Mesenchymal stem cell (in vitro differentiated cells and primary cell): ENCODE measurements around the gene UQCRQ.
A peak's percentile ranks its signal among the peaks of the same experiment; 100 is the strongest.

Experiments used
- DNase-seq: peaks from one replicate; pipeline ENCODE4 v3.0.0-alpha.2; 2013
- H2AFZ ChIP-seq: one replicate; pipeline ENCODE4 v1.6.1; 2013; ENCODE audit warnings: low read depth, mild to moderate bottlenecking, control low read depth, inconsistent platforms, low read length, moderate library complexity
- H2AK5ac ChIP-seq: 2 replicates; pipeline ENCODE4 v1.6.1; 2013; ENCODE audit warnings: low read length, moderate library complexity, mild to moderate bottlenecking, inconsistent platforms; ENCODE audit not compliant: severe bottlenecking
- H2BK120ac ChIP-seq: one replicate; pipeline ENCODE4 v1.6.1; 2013; ENCODE audit warnings: low read depth, mild to moderate bottlenecking, inconsistent platforms, low read length, moderate library complexity
- H2BK12ac ChIP-seq, 2 experiments: one replicate each; pipeline ENCODE4 v1.6.1; 2013; ENCODE audit warnings: inconsistent platforms in 2 of 2, low read length in 2 of 2, mild to moderate bottlenecking in 2 of 2, moderate library complexity in 2 of 2, control low read depth in 1 of 2
- H2BK15ac ChIP-seq: one replicate; pipeline ENCODE4 v1.6.1; 2013; ENCODE audit warnings: mild to moderate bottlenecking, low read depth, inconsistent platforms; ENCODE audit not compliant: poor library complexity, severe bottlenecking
- H2BK5ac ChIP-seq: 2 replicates; pipeline ENCODE4 v1.6.1; 2013; ENCODE audit warnings: low read depth, mild to moderate bottlenecking, low read length, control low read depth, inconsistent platforms; ENCODE audit not compliant: poor library complexity, severe bottlenecking
- H3K14ac ChIP-seq, 2 experiments: one replicate each; pipeline ENCODE4 v1.6.1; 2013; ENCODE audit warnings: inconsistent platforms in 2 of 2, low read length in 2 of 2, control low read depth in 1 of 2, mild to moderate bottlenecking in 1 of 2, moderate library complexity in 1 of 2
- H3K18ac ChIP-seq, 2 experiments: one replicate each; pipeline ENCODE4 v1.6.1; 2013; ENCODE audit warnings: inconsistent platforms in 2 of 2, low read length in 2 of 2, control low read depth in 1 of 2, low read depth in 1 of 2, mild to moderate bottlenecking in 1 of 2
- H3K23ac ChIP-seq, 2 experiments: one replicate each; pipeline ENCODE4 v1.6.1; 2013; ENCODE audit warnings: inconsistent platforms in 2 of 2, low read length in 2 of 2, mild to moderate bottlenecking in 2 of 2, moderate library complexity in 2 of 2, control low read depth in 1 of 2
- H3K27ac ChIP-seq: 2 replicates; pipeline ENCODE4 v1.5.1; 2013; ENCODE audit warnings: mild to moderate bottlenecking, moderate library complexity, low read length, control low read depth, inconsistent platforms; ENCODE audit not compliant: poor library complexity, severe bottlenecking
- H3K27me3 ChIP-seq, 2 experiments: 2 replicates each; pipeline versions ENCODE4 v1.6.1 to v1.7.0; 2013; ENCODE audit warnings: low read length in 2 of 2, mild to moderate bottlenecking in 2 of 2, moderate library complexity in 2 of 2, control low read depth in 1 of 2, inconsistent platforms in 1 of 2; ENCODE audit not compliant: control insufficient read depth in 1 of 2, insufficient read depth in 1 of 2
- H3K36me3 ChIP-seq, 2 experiments: 2 replicates each; pipeline versions ENCODE4 v1.6.1 to v1.7.0; 2013; ENCODE audit warnings: low read length in 2 of 2, control low read depth in 1 of 2, inconsistent platforms in 1 of 2, low read depth in 1 of 2, mild to moderate bottlenecking in 1 of 2; ENCODE audit not compliant: insufficient read depth in 2 of 2, control insufficient read depth in 1 of 2
- H3K4ac ChIP-seq, 2 experiments: one replicate each; pipeline ENCODE4 v1.6.1; 2013; ENCODE audit warnings: inconsistent platforms in 2 of 2, low read length in 2 of 2, mild to moderate bottlenecking in 2 of 2, moderate library complexity in 2 of 2, control low read depth in 1 of 2, low read depth in 1 of 2
- H3K4me1 ChIP-seq: 2 replicates; pipeline ENCODE4 v1.6.1; 2013; ENCODE audit warnings: low read depth, low read length, control low read depth; ENCODE audit not compliant: control insufficient read depth, insufficient read depth
- H3K4me2 ChIP-seq: 2 replicates; pipeline ENCODE4 v1.6.1; 2013; ENCODE audit warnings: low read length, mild to moderate bottlenecking, inconsistent platforms; ENCODE audit not compliant: poor library complexity, severe bottlenecking
- H3K4me3 ChIP-seq, 2 experiments: 2 replicates each; pipeline versions ENCODE4 v1.5.1 to v1.7.0; 2013; ENCODE audit warnings: low read length in 2 of 2, mild to moderate bottlenecking in 2 of 2, control low read depth in 1 of 2, low read depth in 1 of 2; ENCODE audit not compliant: insufficient read depth in 1 of 2
- H3K79me1 ChIP-seq: replicated peaks from 2 replicates; pipeline ENCODE4 v1.6.1; 2013; ENCODE audit warnings: mild to moderate bottlenecking, control low read depth, low read length, inconsistent platforms; ENCODE audit not compliant: poor library complexity, severe bottlenecking
- H3K9ac ChIP-seq: 2 replicates; pipeline ENCODE4 v1.7.0; 2013; ENCODE audit warnings: mild to moderate bottlenecking, low read length, moderate library complexity
- H3K9me3 ChIP-seq: 2 replicates; pipeline ENCODE4 v1.7.0; 2013; ENCODE audit warnings: mild to moderate bottlenecking, low read length; ENCODE audit not compliant: control insufficient read depth
- H4K8ac ChIP-seq: one replicate; pipeline ENCODE4 v1.6.1; 2013; ENCODE audit warnings: inconsistent platforms, mild to moderate bottlenecking, low read length, moderate library complexity
- H4K91ac ChIP-seq: one replicate; pipeline ENCODE4 v1.6.1; 2013; ENCODE audit warnings: mild to moderate bottlenecking, low read length, inconsistent platforms
- WGBS: methylation state at CpG from one replicate; pipeline ENCODE4 v1.1.7; 2013; ENCODE audit warnings: mixed read lengths; 5-methylcytosine and 5-hydroxymethylcytosine counted together

The UQCRQ gene

DNA sequence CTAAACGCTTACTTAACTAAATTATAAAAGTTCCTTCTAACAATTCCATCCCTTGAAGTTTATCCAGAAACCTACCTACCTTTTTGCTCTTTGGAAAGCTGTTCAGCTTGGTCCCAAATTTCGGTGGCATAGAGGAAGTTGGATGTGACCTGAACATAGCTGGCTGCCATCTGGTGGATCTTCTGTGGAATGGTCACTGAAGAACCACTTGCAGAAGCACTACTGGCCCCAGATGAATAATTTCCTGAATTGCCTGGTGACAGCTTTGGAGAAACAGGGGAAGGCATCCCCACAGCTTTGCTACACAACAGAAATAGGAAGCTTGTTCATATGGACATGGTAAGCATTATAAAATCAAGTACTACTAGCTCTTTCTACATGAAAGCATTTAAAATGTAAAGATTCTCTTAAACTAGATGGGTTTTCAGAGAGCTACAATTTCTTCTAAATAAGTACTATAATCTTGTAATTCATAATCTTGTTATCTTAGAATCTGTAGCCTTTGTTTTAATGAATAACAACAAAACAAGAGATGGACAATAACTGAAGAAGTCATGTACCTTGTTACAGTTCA is 16.9 kb downstream of the UQCRQ start:
- Histone ChIP-seq H2BK120ac (no peak overlapping the region), H3K23ac (no peak overlapping the region), H2AFZ (no peak overlapping the region), H2BK12ac (no peak overlapping the region), H3K18ac (no peak overlapping the region), H2BK5ac (no peak overlapping the region), H4K8ac (no peak overlapping the region), H3K36me3 (peaks cover 23 to 97% of the 10 kb centered on the region in 2 experiments), H2BK15ac (no peak overlapping the region), H3K4me1 (no peaks in the 10 kb centered on the region), H3K9me3 (no peaks in the 10 kb centered on the region), H3K4me3 (no peak overlapping the region), H3K9ac (no peak overlapping the region), H3K27ac (no peak overlapping the region), H3K4me2 (no peak overlapping the region), H3K27me3 (no peaks in the 10 kb centered on the region), H3K4ac (no peak overlapping the region), H3K79me1 (peaks cover 10% of the 10 kb centered on the region), H3K14ac (no peak overlapping the region), H2AK5ac (no peak overlapping the region), H4K91ac (no peak overlapping the region)
- 38% methylated on average over 2 of the region's 2 CpGs for WGBS
- DNase-seq: peak; percentile 82

- Histone ChIP-seq H4K8ac (no peak overlapping the region), H3K4ac (no peak overlapping the region), H2AFZ (no peak overlapping the region), H3K4me3 (no peak overlapping the region), H2BK5ac (no peak overlapping the region), H2BK120ac (no peak overlapping the region), H2BK15ac (no peak overlapping the region), H3K9ac (peak overlapping the region; percentile 16), H3K14ac (no peak overlapping the region), H3K79me1 (peaks cover 8% of the 10 kb centered on the region), H4K91ac (no peak overlapping the region), H3K27ac (no peak overlapping the region), H3K18ac (no peak overlapping the region), H3K9me3 (no peaks in the 10 kb centered on the region), H2AK5ac (no peak overlapping the region), H3K36me3 (peaks cover 25 to 97% of the 10 kb centered on the region in 2 experiments), H3K4me1 (no peaks in the 10 kb centered on the region), H3K4me2 (no peak overlapping the region), H3K23ac (no peak overlapping the region), H2BK12ac (no peak overlapping the region), H3K27me3 (no peaks in the 10 kb centered on the region)
- DNase-seq: no peak
- 95% methylated on average over 1 of the region's 2 CpGs for WGBS
These were observed 18.1 kb downstream of the UQCRQ start for GRCh38 chr5:132884548-132884947.

DNA sequence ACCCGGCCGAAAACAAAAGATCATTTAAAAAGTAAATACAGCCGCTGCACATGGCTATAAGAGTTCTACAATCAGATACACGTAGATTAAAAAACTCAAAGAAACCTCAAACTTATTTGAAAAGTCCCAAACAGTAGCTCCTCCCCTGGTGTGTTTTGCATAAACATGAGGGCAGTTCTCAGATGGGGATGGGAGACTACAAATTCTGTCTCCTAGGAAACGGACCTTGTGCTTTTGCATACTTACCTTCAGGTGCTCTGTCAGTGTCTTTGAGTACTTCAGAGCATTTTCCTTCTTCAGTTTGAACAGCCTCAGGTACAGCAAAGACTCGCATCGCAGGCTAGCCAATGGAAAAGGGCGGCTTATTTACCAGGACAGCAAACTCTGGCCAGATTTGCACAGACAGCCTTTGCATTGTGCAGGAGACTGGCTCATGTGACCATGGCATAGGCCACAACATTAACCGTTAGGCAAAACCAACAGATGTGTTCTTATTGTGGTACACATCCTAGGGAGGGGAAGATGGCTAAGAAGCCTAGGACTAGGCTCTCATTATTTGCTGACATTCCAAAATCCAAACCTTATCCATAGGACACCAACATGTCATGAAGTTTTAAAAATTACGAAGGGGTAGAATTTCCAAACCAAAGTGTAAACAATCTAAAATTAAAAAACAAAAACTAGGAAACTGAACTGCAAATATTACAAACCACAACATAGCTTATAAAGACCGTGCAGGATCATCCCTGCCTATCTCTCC is 19.8 kb downstream of the UQCRQ start:
- Histone ChIP-seq H3K9me3 (no peaks in the 10 kb centered on the region), H3K18ac (no peak overlapping the region), H3K9ac (no peak overlapping the region), H3K4me3 (no peak overlapping the region), H4K91ac (no peak overlapping the region), H2BK12ac (no peak overlapping the region), H3K14ac (no peak overlapping the region), H2BK5ac (no peak overlapping the region), H3K27ac (no peak overlapping the region), H4K8ac (no peak overlapping the region), H3K4ac (no peak overlapping the region), H3K36me3 (peaks cover 23 to 95% of the 10 kb centered on the region in 2 experiments), H2BK120ac (no peak overlapping the region), H3K23ac (no peak overlapping the region), H2BK15ac (no peak overlapping the region), H3K27me3 (no peaks in the 10 kb centered on the region), H3K4me2 (no peak overlapping the region), H2AFZ (no peak overlapping the region), H3K79me1 (peaks cover 3% of the 10 kb centered on the region), H3K4me1 (no peaks in the 10 kb centered on the region), H2AK5ac (no peak overlapping the region)
- 96% methylated on average over 11 of the region's 11 CpGs for WGBS
- DNase-seq: no peak

DNA sequence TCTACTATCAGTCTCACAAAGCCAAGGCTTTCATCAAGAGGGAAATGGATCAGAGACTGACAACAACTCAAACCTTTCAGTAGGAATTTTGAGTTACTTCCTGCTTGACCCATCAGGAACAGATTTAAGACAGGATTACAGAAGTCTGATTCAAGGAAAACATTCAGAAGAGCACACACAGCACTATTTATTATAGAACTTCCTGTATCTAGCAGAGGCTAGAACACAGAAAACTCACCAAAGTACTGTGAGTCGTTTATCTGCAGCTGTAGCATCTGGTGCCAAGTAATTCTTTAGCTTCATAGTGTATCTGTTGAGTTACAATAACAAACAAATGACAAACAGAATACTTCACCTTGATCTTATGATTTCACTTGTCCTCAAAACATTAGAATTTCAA is 20.8 kb downstream of the UQCRQ start:
- WGBS: no CpG with 5 or more reads among the region's 1 CpG
- peaks cover 19 to 95% of the 10 kb centered on the region in 2 experiments for H3K36me3 ChIP-seq
- H3K27me3 ChIP-seq: no peaks in the 10 kb centered on the region
- H4K91ac ChIP-seq: no peak overlapping the region
- no peak overlapping the region for H2AFZ ChIP-seq
- H3K4me2 ChIP-seq: no peak overlapping the region
- H3K9ac ChIP-seq: no peak overlapping the region
- H2BK5ac ChIP-seq: no peak overlapping the region
- no peak overlapping the region for H2BK120ac ChIP-seq
- H2BK12ac ChIP-seq: no peak overlapping the region
- no peak overlapping the region for H2AK5ac ChIP-seq
- no peak overlapping the region for H3K4ac ChIP-seq
- H3K79me1 ChIP-seq: peaks cover 7% of the 10 kb centered on the region
- no peak overlapping the region for H3K14ac ChIP-seq
- no peak overlapping the region for H3K27ac ChIP-seq
- no peak overlapping the region for H2BK15ac ChIP-seq
- H3K4me1 ChIP-seq: no peaks in the 10 kb centered on the region
- no peak overlapping the region for H3K23ac ChIP-seq
- H4K8ac ChIP-seq: no peak overlapping the region
- DNase-seq: no peak
- H3K9me3 ChIP-seq: no peaks in the 10 kb centered on the region
- H3K18ac ChIP-seq: no peak overlapping the region
- H3K4me3 ChIP-seq: no peak overlapping the region
